OCI-LY7 (cell line): ENCODE data around the gene TRIM40. TPM values are rescaled to one million over a fixed set of nuclear protein-coding genes. Genes with fewer than 3 reads are reported as not detected.

Source experiments
- BruUV-seq: library from RNA; stranded (reverse); fragments of 400-500 nt; replicated peaks from 2 replicates; lab custom pipeline; 2021; lab: Mats Ljungman, UMichigan
- CTCF ChIA-PET: fragments of 300-600 bp; sonication (Branson Sonifier 250); formaldehyde crosslinking; loops from one replicate; lab custom pipeline; 2022; ENCODE audit warnings: antibody characterized with exemption; ENCODE audit not compliant: unreplicated experiment; lab: Charles Lee
- POLR2A ChIA-PET: fragments of 300-600 bp; sonication (Branson Sonifier 250); formaldehyde crosslinking; loops from one replicate; lab custom pipeline; 2022; ENCODE audit warnings: antibody characterized with exemption; lab: Charles Lee
- DNase-seq: peaks from one replicate; pipeline ENCODE4 v3.0.0-alpha.2; 2015; ENCODE audit warnings: low spot score
- H2AFZ ChIP-seq: fragments of 200-600 bp; sonication (generic), shearing (Covaris generic); 2 replicates; pipeline ENCODE4 v1.6.1; 2014; ENCODE audit warnings: mild to moderate bottlenecking, antibody characterized with exemption, low read length, moderate library complexity
- H3K27ac ChIP-seq: fragments of 200-600 bp; sonication (generic); 2 replicates; pipeline ENCODE4 v1.5.1; 2014; ENCODE audit warnings: mixed run types, low read depth, mild to moderate bottlenecking, moderate library complexity, low read length, inconsistent platforms; ENCODE audit not compliant: poor library complexity, severe bottlenecking
- H3K36me3 ChIP-seq: fragments of 200-600 bp; sonication (generic); 2 replicates; pipeline ENCODE4 v1.6.1; 2014; ENCODE audit warnings: mild to moderate bottlenecking, antibody characterized with exemption, low read length, moderate library complexity, mixed read lengths; ENCODE audit not compliant: insufficient read depth
- H3K4me1 ChIP-seq: fragments of 200-600 bp; sonication (generic); 2 replicates; pipeline ENCODE4 v1.5.1; 2014; ENCODE audit warnings: mild to moderate bottlenecking, low read length; ENCODE audit not compliant: insufficient read depth, poor library complexity, severe bottlenecking
- H3K4me2 ChIP-seq: fragments of 200-600 bp; sonication (generic); 2 replicates; pipeline ENCODE4 v1.6.1; 2014; ENCODE audit warnings: mild to moderate bottlenecking, low read length
- H3K4me3 ChIP-seq: fragments of 200-600 bp; sonication (generic); 2 replicates; pipeline ENCODE4 v1.5.1; 2014; ENCODE audit warnings: mild to moderate bottlenecking, low read depth, low read length; ENCODE audit not compliant: poor library complexity, severe bottlenecking
- H3K79me2 ChIP-seq: fragments of 200-600 bp; sonication (generic); 2 replicates; pipeline ENCODE4 v1.6.1; 2016; ENCODE audit warnings: low read depth, mild to moderate bottlenecking, low read length, moderate library complexity, mixed read lengths; ENCODE audit not compliant: insufficient read depth
- H3K9me2 ChIP-seq: fragments of 200-600 bp; sonication (generic); 2 replicates; pipeline ENCODE4 v1.6.1; 2016; ENCODE audit warnings: mild to moderate bottlenecking, low read length, mixed read lengths; ENCODE audit not compliant: insufficient read depth
- H3K9me3 ChIP-seq: fragments of 200-600 bp; sonication (generic); 2 replicates; pipeline ENCODE4 v1.6.1; 2014; ENCODE audit warnings: mild to moderate bottlenecking, mixed run types, low read length, mixed read lengths
- H4K20me1 ChIP-seq: fragments of 200-600 bp; sonication (generic); 2 replicates; pipeline ENCODE4 v1.6.1; 2014; ENCODE audit warnings: mild to moderate bottlenecking, antibody characterized with exemption, low read length, moderate library complexity, mixed read lengths; ENCODE audit not compliant: insufficient read depth
- CTCF ChIP-seq: fragments of 200-600 bp; sonication (generic); conservative IDR thresholded peaks from 2 replicates; pipeline ENCODE4 v1.5.1; 2014; ENCODE audit warnings: mild to moderate bottlenecking, antibody characterized with exemption, low read length, moderate library complexity, mixed read lengths
- EZH2phosphoT487 ChIP-seq: fragments of 200-600 bp; sonication (generic); IDR thresholded peaks from 2 replicates; pipeline ENCODE4 v1.6.1; 2018; ENCODE audit warnings: low read depth, borderline replicate concordance, mild to moderate bottlenecking, mixed run types, antibody characterized with exemption, low read length, moderate library complexity, mixed read lengths
- intact Hi-C: fragments of 100-400 bp; cut with micrococcal nuclease; formaldehyde crosslinking; loops from one replicate; pipeline ENCODE4 v1.10.0; 2022; ENCODE audit not compliant: unreplicated experiment
- total RNA-seq, 2 experiments: library from RNA; depleted of rRNA in 1 of 2; stranded (reverse); fragments of >200 nt in 1 of 2; shearing (Covaris generic) in 1 of 2; gene quantifications; 2 replicates each; pipeline ENCODE4 v1.2.3, GENCODE V29; 2014 to 2022

TRIM40 gene
- total RNA-seq, 2 experiments from 2014 or later, result not detected

GRCh38 chr6:30131947-30132497 is 3.9 kb upstream of the TRIM40 start:
- H3K9me3 ChIP-seq, result no peaks in the 10 kb centered on the region
- H3K4me1 ChIP-seq, result peaks cover 4% of the 10 kb centered on the region
- no peak overlapping the region for H3K27ac ChIP-seq
- H3K9me2 ChIP-seq, result no peaks in the 10 kb centered on the region
- DNase-seq, result no peak
- H3K79me2 ChIP-seq, result no peaks in the 10 kb centered on the region
- CTCF ChIA-PET, result interaction anchor here (1.3 kb wide), 1 partner anchor 29 kb away, joined by 3 read pairs; no protein-coding TSS in a partner anchor
- H4K20me1 ChIP-seq, result no peaks in the 10 kb centered on the region
- no peak overlapping the region for H2AFZ ChIP-seq
- H3K4me3 ChIP-seq, result no peak overlapping the region
- intact Hi-C loops, result loop anchor here (1.0 kb wide), 2 partner anchors 29 to 284 kb away; no protein-coding TSS in a partner anchor
- H3K36me3 ChIP-seq, result no peaks in the 10 kb centered on the region
- BruUV-seq, result no TSS peak
- POLR2A ChIA-PET, result interaction anchor here (1.1 kb wide), 1 partner anchor 29 kb away, joined by 3 read pairs; no protein-coding TSS in a partner anchor
- TF ChIP-seq CTCF (no peak), EZH2phosphoT487 (no peak)
- no peak overlapping the region for H3K4me2 ChIP-seq

GRCh38 chr6:30135147-30135546 is 793 bp upstream of the TRIM40 start:
- no peak overlapping the region for H3K4me3 ChIP-seq
- no peaks in the 10 kb centered on the region for H4K20me1 ChIP-seq
- H3K9me3 ChIP-seq, result no peaks in the 10 kb centered on the region
- no peak overlapping the region for H3K27ac ChIP-seq
- POLR2A ChIA-PET, result interaction anchor here (0.6 kb wide), 1 partner anchor 50 kb away, joined by 5 read pairs; no protein-coding TSS in a partner anchor
- no peak overlapping the region for H2AFZ ChIP-seq
- TF ChIP-seq EZH2phosphoT487 (no peak), CTCF (no peak)
- no peak for DNase-seq
- CTCF ChIA-PET, result interaction anchor here (0.7 kb wide), 1 partner anchor 78 kb away, joined by 3 read pairs; no protein-coding TSS in a partner anchor
- no peaks in the 10 kb centered on the region for H3K9me2 ChIP-seq
- H3K79me2 ChIP-seq, result no peaks in the 10 kb centered on the region
- no peak overlapping the region for H3K4me2 ChIP-seq
- no TSS peak for BruUV-seq
- intact Hi-C loops, result no loop called here
- peaks cover 4% of the 10 kb centered on the region for H3K4me1 ChIP-seq
- no peaks in the 10 kb centered on the region for H3K36me3 ChIP-seq
